Stimulated activated CD8-positive, alpha-beta memory T cell treated with anti-CD3 and anti-CD28 coated beads, Interleukin-4, amount 100 ng/mL, for 48 hours (primary cell): ENCODE results near the gene KIFC3.
"Not testable (repeated sequence)": the region's sequence is repeated elsewhere in the genome, so short reads cannot be mapped to it uniquely, and the experiment has no call there.

Experiments
- DNase-seq: peaks from one replicate; pipeline ENCODE4 v3.0.0-alpha.2; 2020

KIFC3 gene

GRCh38 chr16:57750796-57751538 is 51.3 kb downstream of the KIFC3 start:
- no peak for DNase-seq

GRCh38 chr16:57749856-57750452 is 52.3 kb downstream of the KIFC3 start:
- no peak for DNase-seq

GRCh38 chr16:57749101-57749692 is 53.1 kb downstream of the KIFC3 start:
- DNase-seq, result no peak

GRCh38 chr16:57748596-57748995 is 53.7 kb downstream of the KIFC3 start:
- DNase-seq, result no peak

- DNase-seq, result no peak
Measured at GRCh38 chr16:57747996-57748395, 54.3 kb downstream of the KIFC3 start.

- no peak for DNase-seq
Measured at GRCh38 chr16:57747496-57747895, 54.8 kb downstream of the KIFC3 start.

- no peak for DNase-seq
Measured at GRCh38 chr16:57747091-57747490, 55.2 kb downstream of the KIFC3 start.

GRCh38 chr16:57746316-57746715 is 56.0 kb downstream of the KIFC3 start:
- DNase-seq, result not testable (repeated sequence)

GRCh38 chr16:57745768-57746167 is 56.5 kb downstream of the KIFC3 start:
- DNase-seq, result no peak

GRCh38 chr16:57744642-57744903 is 57.7 kb downstream of the KIFC3 start:
- no peak for DNase-seq

- DNase-seq, result no peak
Measured at GRCh38 chr16:57743886-57744641, 58.2 kb downstream of the KIFC3 start.

GRCh38 chr16:57743458-57743857 is 58.8 kb downstream of the KIFC3 start:
- no peak for DNase-seq

GRCh38 chr16:57742543-57742942 is 59.7 kb downstream of the KIFC3 start:
- DNase-seq, result no peak

GRCh38 chr16:57741660-57742191 is 60.6 kb downstream of the KIFC3 start:
- DNase-seq, result no peak

GRCh38 chr16:57740423-57741071 is 61.7 kb downstream of the KIFC3 start:
- DNase-seq, result no peak

GRCh38 chr16:57739756-57740422 is 62.4 kb downstream of the KIFC3 start:
- no peak for DNase-seq

- no peak for DNase-seq
Measured at GRCh38 chr16:57738844-57739243, 63.4 kb downstream of the KIFC3 start.

GRCh38 chr16:57736419-57737351 is 65.6 kb downstream of the KIFC3 start:
- peak; percentile 55 for DNase-seq

GRCh38 chr16:57735755-57736418 is 66.4 kb downstream of the KIFC3 start, which contains the start of gene KATNB1:
Gene KATNB1 (plus strand): TSS chr16:57735770. CDS start chr16:57737244, 1,474 bp downstream.
- no peak for DNase-seq

GRCh38 chr16:57734925-57735754 is 67.2 kb downstream of the KIFC3 start:
- peak; percentile 98 for DNase-seq
